ENCODE data around the gene RAB3IP. TPM values are rescaled to one million over a fixed set of nuclear protein-coding genes. Genes with fewer than 3 reads are reported as not detected.

The RAB3IP gene
- total RNA-seq, 1 donor from 2014 or later, result 50.8 TPM

GRCh38 chr12:69833696-69834095, 95.0 kb downstream of the RAB3IP start:
- FAIRE-seq (no peak), DNase-seq (ENCODE audit: low read depth) (no peak)
- Histone ChIP-seq H3K27me3 (ENCODE audit: control insufficient read depth, insufficient read depth, low read length) (peaks cover 2% of the 10 kb centered on the region), H3K4me3 (ENCODE audit: low read depth, low read length) (no peak overlapping the region), H3K36me3 (ENCODE audit: control insufficient read depth, insufficient read depth, low read length) (no peaks in the 10 kb centered on the region)
- no peak for TF ChIP-seq CTCF (IDR thresholded peaks at IDR 0.05; ENCODE audit: insufficient read depth, low read length, severe bottlenecking)

- no peak for FAIRE-seq
- TF ChIP-seq CTCF (IDR thresholded peaks at IDR 0.05; ENCODE audit: insufficient read depth, low read length, severe bottlenecking), result no peak
- H3K27me3 ChIP-seq (ENCODE audit: control insufficient read depth, insufficient read depth, low read length), result peaks cover 2% of the 10 kb centered on the region
- no peak for DNase-seq (ENCODE audit: low read depth)
- H3K36me3 ChIP-seq (ENCODE audit: control insufficient read depth, insufficient read depth, low read length), result no peaks in the 10 kb centered on the region
- H3K4me3 ChIP-seq (ENCODE audit: low read depth, low read length), result no peak overlapping the region
Measured at GRCh38 chr12:69834147-69834546, 95.5 kb downstream of the RAB3IP start.

- H3K27me3 ChIP-seq (ENCODE audit: control insufficient read depth, insufficient read depth, low read length), result peaks cover 2% of the 10 kb centered on the region
- H3K4me3 ChIP-seq (ENCODE audit: low read depth, low read length), result no peak overlapping the region
- no peak for DNase-seq (ENCODE audit: low read depth)
- no peaks in the 10 kb centered on the region for H3K36me3 ChIP-seq (ENCODE audit: control insufficient read depth, insufficient read depth, low read length)
- no peak for FAIRE-seq
- TF ChIP-seq CTCF (IDR thresholded peaks at IDR 0.05; ENCODE audit: insufficient read depth, low read length, severe bottlenecking), result no peak
Measured at GRCh38 chr12:69834576-69834975, 95.9 kb downstream of the RAB3IP start.

GRCh38 chr12:69835081-69835480, 96.4 kb downstream of the RAB3IP start:
- FAIRE-seq (no peak), DNase-seq (ENCODE audit: low read depth) (no peak)
- H3K4me3 ChIP-seq (ENCODE audit: low read depth, low read length), result no peak overlapping the region
- peaks cover 2% of the 10 kb centered on the region for H3K27me3 ChIP-seq (ENCODE audit: control insufficient read depth, insufficient read depth, low read length)
- no peaks in the 10 kb centered on the region for H3K36me3 ChIP-seq (ENCODE audit: control insufficient read depth, insufficient read depth, low read length)
- no peak for TF ChIP-seq CTCF (IDR thresholded peaks at IDR 0.05; ENCODE audit: insufficient read depth, low read length, severe bottlenecking)

GRCh38 chr12:69836015-69836414, 97.4 kb downstream of the RAB3IP start:
- FAIRE-seq, result no peak
- no peak for TF ChIP-seq CTCF (IDR thresholded peaks at IDR 0.05; ENCODE audit: insufficient read depth, low read length, severe bottlenecking)
- H3K27me3 ChIP-seq (ENCODE audit: control insufficient read depth, insufficient read depth, low read length), result peaks cover 2% of the 10 kb centered on the region
- no peak overlapping the region for H3K4me3 ChIP-seq (ENCODE audit: low read depth, low read length)
- no peaks in the 10 kb centered on the region for H3K36me3 ChIP-seq (ENCODE audit: control insufficient read depth, insufficient read depth, low read length)
- no peak for DNase-seq (ENCODE audit: low read depth)

GRCh38 chr12:69837191-69837590, 98.5 kb downstream of the RAB3IP start:
- Histone ChIP-seq H3K4me3 (ENCODE audit: low read depth, low read length) (no peak overlapping the region), H3K27me3 (ENCODE audit: control insufficient read depth, insufficient read depth, low read length) (peaks cover 2% of the 10 kb centered on the region), H3K36me3 (ENCODE audit: control insufficient read depth, insufficient read depth, low read length) (no peaks in the 10 kb centered on the region)
- no peak for TF ChIP-seq CTCF (IDR thresholded peaks at IDR 0.05; ENCODE audit: insufficient read depth, low read length, severe bottlenecking)
- FAIRE-seq (no peak), DNase-seq (ENCODE audit: low read depth) (no peak)
